ENCODE results near the gene MAST1.

Gene MAST1

GRCh38 chr19:12884202-12884601 is 45.9 kb downstream of the MAST1 start:
- no peak overlapping the region for H3K27ac ChIP-seq
- TF ChIP-seq CTCF (conservative IDR thresholded peaks at IDR 0.05): no peak

- TF ChIP-seq CTCF (conservative IDR thresholded peaks at IDR 0.05): no peak
- peak overlapping the region; percentile 32; the same call in 1 of the 2 replicates for H3K27ac ChIP-seq
These were observed 46.3 kb downstream of the MAST1 start for GRCh38 chr19:12884627-12884925.

GRCh38 chr19:12884926-12885748 is 46.8 kb downstream of the MAST1 start:
- H3K27ac ChIP-seq: peak overlapping the region; percentile 32; the same call in 1 of the 2 replicates
- peak; percentile 67 for TF ChIP-seq CTCF (conservative IDR thresholded peaks at IDR 0.05)

- H3K27ac ChIP-seq: peak overlapping the region; percentile 32; the same call in 1 of the 2 replicates
- peak; percentile 29; the same call in 1 of the 2 replicates for TF ChIP-seq CTCF (conservative IDR thresholded peaks at IDR 0.05)
These were observed 47.7 kb downstream of the MAST1 start for GRCh38 chr19:12885749-12886650.

GRCh38 chr19:12886651-12886968 is 48.3 kb downstream of the MAST1 start:
- H3K27ac ChIP-seq: no peak overlapping the region
- TF ChIP-seq CTCF (conservative IDR thresholded peaks at IDR 0.05): no peak

GRCh38 chr19:12886969-12887747 is 48.8 kb downstream of the MAST1 start, which contains the start of gene KLF1:
Gene KLF1, minus strand, starts transcription at chr19:12887201. Its CDS starts 61 bp downstream, at chr19:12887140.
- no peak for TF ChIP-seq CTCF (conservative IDR thresholded peaks at IDR 0.05)
- no peak within 1 kb of the TSS for H3K27ac ChIP-seq
